Stimulated activated CD4-positive, alpha-beta T cell treated with anti-CD3 and anti-CD28 coated beads, Interleukin-15, amount 100 ng/mL, for 24 hours (primary cell): ENCODE results near the gene C4orf33.
A peak's percentile ranks its signal among the peaks of the same experiment; 100 is the strongest.
"Not testable (repeated sequence)": the region's sequence is repeated elsewhere in the genome, so short reads cannot be mapped to it uniquely, and the experiment has no call there.

Experiments
- DNase-seq: peaks from one replicate; pipeline ENCODE4 v3.0.0-alpha.2; 2020

Gene C4orf33

GRCh38 chr4:129095811-129096454, at the start of gene C4orf33:
C4orf33 (plus strand) TSS chr4:129096152; CDS start chr4:129102611, 6,459 bp downstream.
- peak; percentile 85 for DNase-seq

- no peak for DNase-seq
Measured at GRCh38 chr4:129059028-129059427, 36.9 kb upstream of the C4orf33 start.

GRCh38 chr4:129062580-129062979, 33.4 kb upstream of the C4orf33 start:
- DNase-seq: no peak

GRCh38 chr4:129063640-129064039, 32.3 kb upstream of the C4orf33 start:
- no peak for DNase-seq

- no peak for DNase-seq
Measured at GRCh38 chr4:129064717-129065116, 31.2 kb upstream of the C4orf33 start.

- DNase-seq: not testable (repeated sequence)
Measured at GRCh38 chr4:129069537-129069936, 26.4 kb upstream of the C4orf33 start.

GRCh38 chr4:129077326-129077725, 18.6 kb upstream of the C4orf33 start:
- no peak for DNase-seq

GRCh38 chr4:129080129-129080528, 15.8 kb upstream of the C4orf33 start:
- DNase-seq: no peak

- DNase-seq: no peak
Measured at GRCh38 chr4:129082302-129082701, 13.7 kb upstream of the C4orf33 start.

- no peak for DNase-seq
Measured at GRCh38 chr4:129085472-129085871, 10.5 kb upstream of the C4orf33 start.

GRCh38 chr4:129087516-129087915, 8.4 kb upstream of the C4orf33 start:
- DNase-seq: no peak

GRCh38 chr4:129092631-129093190, 3.2 kb upstream of the C4orf33 start:
- DNase-seq: no peak

GRCh38 chr4:129093191-129093920, 2.6 kb upstream of the C4orf33 start, which contains the start of gene SCLT1:
SCLT1 (minus strand) TSS chr4:129093539; CDS start chr4:129093103, 436 bp downstream.
- peak; percentile 98 for DNase-seq

- DNase-seq: no peak
Measured at GRCh38 chr4:129094347-129094746, 1.6 kb upstream of the C4orf33 start.

GRCh38 chr4:129098531-129099001, 2.6 kb downstream of the C4orf33 start:
- no peak for DNase-seq

GRCh38 chr4:129109965-129110824, 14.2 kb downstream of the C4orf33 start:
- no peak for DNase-seq

- no peak for DNase-seq
Measured at GRCh38 chr4:129110931-129111330, 15.0 kb downstream of the C4orf33 start.

GRCh38 chr4:129111919-129112318, 16.0 kb downstream of the C4orf33 start:
- no peak for DNase-seq

- no peak for DNase-seq
Measured at GRCh38 chr4:129113434-129113833, 17.5 kb downstream of the C4orf33 start.

GRCh38 chr4:129113919-129114318, 18.0 kb downstream of the C4orf33 start:
- DNase-seq: no peak

- DNase-seq: no peak
Measured at GRCh38 chr4:129117705-129118104, 21.8 kb downstream of the C4orf33 start.

- not testable (repeated sequence) for DNase-seq
Measured at GRCh38 chr4:129126614-129127013, 30.7 kb downstream of the C4orf33 start.

GRCh38 chr4:129129143-129129542, 33.2 kb downstream of the C4orf33 start:
- no peak for DNase-seq
